ENCODE measurements around the gene SAMD3. TPM values are rescaled to one million over a fixed set of nuclear protein-coding genes. Genes with fewer than 3 reads are reported as not detected.
"Not testable (repeated sequence)": the region's sequence is repeated elsewhere in the genome, so short reads cannot be mapped to it uniquely, and the experiment has no call there.

SAMD3 gene
- 0.68 TPM for polyA plus RNA-seq (2012; ENCODE audit: missing spikeins)

GRCh38 chr6:130222775-130223174 lies at the start of gene SAMD3:
Gene SAMD3 (minus strand): TSS chr6:130222951. CDS start chr6:130215273, 7,678 bp downstream.
- no peak for FAIRE-seq
- no peak for DNase-seq (ENCODE audit: insufficient read length)
- TF ChIP-seq POLR2AphosphoS5 (IDR thresholded peaks at IDR 0.05; ENCODE audit: low read depth, low read length), result no peak
- no peak for TF ChIP-seq POLR2A (IDR thresholded peaks at IDR 0.05; ENCODE audit: low read depth, low read length)
- TF ChIP-seq TAF1 (IDR thresholded peaks at IDR 0.05; ENCODE audit: borderline replicate concordance, low read depth, low read length), result no peak

GRCh38 chr6:130269969-130270635 lies 47.4 kb upstream of the SAMD3 start:
- no peak for TF ChIP-seq TAF1 (IDR thresholded peaks at IDR 0.05; ENCODE audit: borderline replicate concordance, low read depth, low read length)
- DNase-seq (ENCODE audit: insufficient read length) (no peak), FAIRE-seq (peak; percentile 93)

GRCh38 chr6:130265553-130265952 lies 42.8 kb upstream of the SAMD3 start:
- DNase-seq (ENCODE audit: insufficient read length); FAIRE-seq: not testable (repeated sequence)

- FAIRE-seq, result peak; percentile 51
- no peak for DNase-seq (ENCODE audit: insufficient read length)
- no peak for TF ChIP-seq POLR2A (IDR thresholded peaks at IDR 0.05; ENCODE audit: low read depth, low read length)
- no peak for TF ChIP-seq TAF1 (IDR thresholded peaks at IDR 0.05; ENCODE audit: borderline replicate concordance, low read depth, low read length)
- TF ChIP-seq POLR2AphosphoS5 (IDR thresholded peaks at IDR 0.05; ENCODE audit: low read depth, low read length), result no peak
Observed at GRCh38 chr6:130262008-130262407, 39.3 kb upstream of the SAMD3 start.

- not testable (repeated sequence) for FAIRE-seq
Observed at GRCh38 chr6:130261558-130261957, 38.8 kb upstream of the SAMD3 start.

GRCh38 chr6:130260614-130261241 lies 38.0 kb upstream of the SAMD3 start:
- not testable (repeated sequence) for DNase-seq (ENCODE audit: insufficient read length)
- TF ChIP-seq POLR2A (IDR thresholded peaks at IDR 0.05; ENCODE audit: low read depth, low read length), result peak; percentile 46; the same call in 1 of the 2 replicates
- peak; percentile 77 for FAIRE-seq

More at GRCh38 chr6:130261558-130261957, 38.8 kb upstream of the SAMD3 start:
- not testable (repeated sequence) for DNase-seq (ENCODE audit: insufficient read length)

- not testable (repeated sequence) for DNase-seq (ENCODE audit: insufficient read length)
Observed at GRCh38 chr6:130260050-130260462, 37.3 kb upstream of the SAMD3 start.

GRCh38 chr6:130259557-130259956 lies 36.8 kb upstream of the SAMD3 start:
- no peak for TF ChIP-seq TAF1 (IDR thresholded peaks at IDR 0.05; ENCODE audit: borderline replicate concordance, low read depth, low read length)
- FAIRE-seq (no peak), DNase-seq (ENCODE audit: insufficient read length) (no peak)

More at GRCh38 chr6:130260050-130260462, 37.3 kb upstream of the SAMD3 start:
- FAIRE-seq, result peak; percentile 89

GRCh38 chr6:130259140-130259539 lies 36.4 kb upstream of the SAMD3 start:
- no peak for FAIRE-seq
- TF ChIP-seq POLR2A (IDR thresholded peaks at IDR 0.05; ENCODE audit: low read depth, low read length) (no peak), POLR2AphosphoS5 (IDR thresholded peaks at IDR 0.05; ENCODE audit: low read depth, low read length) (no peak), TAF1 (IDR thresholded peaks at IDR 0.05; ENCODE audit: borderline replicate concordance, low read depth, low read length) (no peak)
- no peak for DNase-seq (ENCODE audit: insufficient read length)

GRCh38 chr6:130252527-130253237 lies 29.9 kb upstream of the SAMD3 start:
- TF ChIP-seq POLR2AphosphoS5 (IDR thresholded peaks at IDR 0.05; ENCODE audit: low read depth, low read length) (no peak), POLR2A (IDR thresholded peaks at IDR 0.05; ENCODE audit: low read depth, low read length) (no peak), TAF1 (IDR thresholded peaks at IDR 0.05; ENCODE audit: borderline replicate concordance, low read depth, low read length) (no peak)
- no peak for FAIRE-seq
- DNase-seq (ENCODE audit: insufficient read length), result no peak

GRCh38 chr6:130245267-130245666 lies 22.5 kb upstream of the SAMD3 start:
- TF ChIP-seq POLR2AphosphoS5 (IDR thresholded peaks at IDR 0.05; ENCODE audit: low read depth, low read length) (no peak), POLR2A (IDR thresholded peaks at IDR 0.05; ENCODE audit: low read depth, low read length) (no peak), TAF1 (IDR thresholded peaks at IDR 0.05; ENCODE audit: borderline replicate concordance, low read depth, low read length) (no peak)
- no peak for DNase-seq (ENCODE audit: insufficient read length)
- FAIRE-seq, result peak; percentile 66

- FAIRE-seq, result no peak
- TF ChIP-seq TAF1 (IDR thresholded peaks at IDR 0.05; ENCODE audit: borderline replicate concordance, low read depth, low read length) (no peak), POLR2AphosphoS5 (IDR thresholded peaks at IDR 0.05; ENCODE audit: low read depth, low read length) (no peak), POLR2A (IDR thresholded peaks at IDR 0.05; ENCODE audit: low read depth, low read length) (no peak)
- no peak for DNase-seq (ENCODE audit: insufficient read length)
Observed at GRCh38 chr6:130244728-130245127, 22.0 kb upstream of the SAMD3 start.

Data from GM12892 (cell line).